HG03558 (cell line): ENCODE data around the gene SEC14L3.

Source experiments
- ATAC-seq: cut with Tn5 transposase; IDR thresholded peaks from one replicate; pipeline ENCODE4 v1.9.1; 2021; ENCODE audit warnings: moderate number of reproducible peaks; ENCODE audit not compliant: unreplicated experiment; ENCODE audit errors: extremely low read depth

Gene SEC14L3

DNA sequence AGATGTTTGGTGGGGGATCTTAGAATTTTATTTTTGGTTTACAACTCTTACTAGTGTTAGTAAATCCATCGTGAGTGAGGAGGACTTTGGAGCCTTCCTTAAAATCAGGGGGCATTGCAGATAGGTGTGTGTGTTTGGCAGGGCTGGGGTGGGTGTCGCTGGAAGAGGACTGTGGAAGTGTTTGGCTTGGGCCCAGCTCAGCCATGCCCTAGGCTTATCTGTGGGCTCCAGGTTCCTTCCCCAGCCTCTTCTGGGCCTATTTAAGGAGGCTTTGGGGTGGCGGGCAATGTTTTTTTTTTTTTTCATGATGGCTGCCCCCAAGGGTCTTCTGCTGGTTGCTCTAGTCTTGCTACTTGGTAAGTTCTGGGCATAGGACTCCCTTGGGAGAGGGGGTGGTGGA, 24.2 kb downstream of the SEC14L3 start:
- ATAC-seq, result no peak

DNA sequence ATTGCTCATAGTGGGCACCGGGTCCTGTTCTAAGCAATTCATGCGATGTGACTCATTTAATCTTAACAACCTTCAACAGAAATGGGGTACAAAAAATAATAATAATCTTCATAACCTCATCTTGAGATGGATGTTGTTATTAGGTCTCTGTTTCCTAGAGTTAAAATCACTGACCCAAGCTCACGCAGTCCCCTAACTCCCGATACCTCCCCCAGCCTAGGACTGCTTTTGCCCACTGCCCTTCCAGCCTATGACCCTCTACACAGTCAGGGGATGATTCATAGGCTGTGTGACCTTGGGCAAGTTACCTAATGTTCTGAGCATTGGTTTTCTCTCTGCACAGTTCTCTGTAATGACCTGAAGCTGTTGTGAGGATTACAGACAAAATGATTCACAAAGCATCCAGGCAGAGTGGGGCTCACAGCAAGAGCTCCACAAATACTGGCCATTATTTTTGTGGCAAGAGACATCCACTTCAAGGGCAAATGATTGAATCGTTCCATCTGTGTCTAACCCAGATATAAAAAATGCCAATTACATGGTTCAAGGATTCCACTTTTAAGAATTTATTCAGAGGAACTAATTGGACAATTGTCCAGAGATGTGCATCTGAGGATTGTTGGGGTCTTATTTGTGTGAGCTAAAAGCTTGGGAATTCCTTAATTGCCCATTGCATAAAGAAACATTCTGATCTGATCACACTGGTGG, 26.2 kb downstream of the SEC14L3 start:
- no peak for ATAC-seq

DNA sequence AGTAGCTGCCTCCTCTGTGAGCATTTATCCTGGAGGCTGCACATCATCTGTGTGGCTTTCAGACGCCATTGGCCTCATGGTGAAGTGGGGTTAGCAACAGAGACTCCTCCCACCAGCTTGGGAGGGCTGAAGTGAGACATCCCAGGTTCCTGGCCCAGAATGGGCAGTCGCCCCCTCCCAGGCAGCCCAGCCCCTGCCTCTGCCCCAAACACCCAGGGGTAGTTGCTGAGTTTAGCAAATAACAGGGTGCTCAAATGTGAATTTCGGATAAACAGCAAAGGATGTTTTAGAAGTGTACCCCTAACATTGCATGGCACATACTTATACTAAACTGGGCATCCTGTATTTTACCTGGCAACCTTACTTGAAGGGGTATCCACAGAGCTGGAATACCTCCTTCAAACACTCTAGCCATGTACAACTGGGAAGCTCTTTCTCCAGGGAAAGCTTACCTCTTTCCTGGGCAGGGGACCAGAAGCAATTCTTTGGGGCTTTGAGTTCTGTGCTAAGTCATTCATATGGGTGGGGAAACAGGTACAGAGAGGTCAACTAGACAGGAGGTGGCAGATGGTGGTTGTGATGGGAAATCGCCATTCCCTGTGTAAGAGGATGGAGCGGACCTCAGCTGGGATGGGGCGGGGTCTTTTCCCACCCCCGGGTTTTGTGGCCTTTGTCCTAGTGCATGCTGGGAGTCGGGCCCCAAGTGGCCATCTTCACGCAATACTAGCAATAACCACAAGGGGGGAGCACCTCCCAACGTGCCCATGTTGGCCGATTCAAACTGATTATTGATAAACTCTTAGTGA, 27.0 kb downstream of the SEC14L3 start:
- no peak for ATAC-seq

DNA sequence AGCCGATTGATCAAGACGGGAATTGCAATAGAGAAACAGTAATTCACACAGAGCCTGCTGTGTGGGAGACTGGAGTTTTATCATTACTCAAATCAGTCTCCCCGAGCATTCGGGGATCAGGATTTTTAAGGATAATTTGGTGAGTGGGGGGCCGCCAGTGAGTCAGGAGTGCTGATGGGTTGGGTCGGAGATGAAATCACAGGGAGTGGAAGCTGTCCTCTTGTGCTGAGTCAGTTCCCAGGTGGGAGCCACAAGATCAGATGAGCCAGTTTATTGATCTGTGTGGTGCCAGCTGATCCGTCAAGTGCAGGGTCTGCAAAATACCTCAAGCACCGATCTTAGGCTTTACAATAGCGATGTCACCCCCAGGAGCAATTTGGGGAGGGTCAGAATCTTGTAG, 30.7 kb downstream of the SEC14L3 start:
- ATAC-seq, result no peak

DNA sequence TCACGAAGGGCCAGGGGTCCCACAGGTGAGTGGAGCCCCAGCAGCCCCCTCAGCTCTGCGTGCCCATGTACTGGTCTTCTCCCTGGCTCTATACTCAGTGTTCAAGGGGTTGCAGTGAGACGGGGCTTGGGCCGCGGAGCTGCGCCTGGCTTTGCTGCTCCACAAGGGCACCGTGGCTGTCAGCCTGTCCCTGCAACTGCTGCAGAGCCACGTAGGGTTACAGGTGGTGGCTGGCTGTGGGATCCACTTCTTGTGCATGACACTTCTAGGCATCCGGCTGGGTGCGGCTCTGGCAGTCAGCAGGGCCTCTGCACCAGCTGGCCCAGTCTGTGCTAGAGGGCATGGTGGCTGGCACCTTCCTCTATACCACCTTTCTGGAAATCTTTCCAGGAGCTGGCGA, 32.0 kb downstream of the SEC14L3 start:
- no peak for ATAC-seq

- no peak for ATAC-seq
Measured at GRCh38 chr22:30439226-30439625, 32.6 kb downstream of the SEC14L3 start.

- no peak for ATAC-seq
Measured at GRCh38 chr22:30438559-30438958, 33.3 kb downstream of the SEC14L3 start.

DNA sequence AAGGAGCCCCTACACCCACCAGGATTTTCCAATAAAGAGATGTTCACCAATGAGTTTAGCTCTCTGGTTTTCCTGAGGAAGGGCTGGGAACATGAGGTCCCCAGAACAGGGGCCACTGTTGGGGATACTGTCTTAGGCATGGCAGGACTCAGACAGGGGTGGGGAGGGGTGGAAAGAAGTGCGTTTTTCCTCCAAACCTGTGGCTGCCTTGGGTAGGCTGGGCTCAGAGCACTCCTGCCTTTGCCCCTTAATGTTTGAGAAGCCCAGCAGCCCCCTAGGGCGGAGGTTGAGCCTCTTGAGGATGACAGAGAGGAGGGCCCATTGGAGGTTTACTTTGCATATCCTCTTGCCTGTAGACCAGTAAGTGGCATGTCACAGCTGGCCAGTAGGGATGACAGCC, 35.6 kb downstream of the SEC14L3 start:
- no peak for ATAC-seq

- no peak for ATAC-seq
Measured at GRCh38 chr22:30435674-30436126, 36.1 kb downstream of the SEC14L3 start.

GRCh38 chr22:30434843-30435242, 37.0 kb downstream of the SEC14L3 start:
- ATAC-seq, result no peak

GRCh38 chr22:30433773-30434172, 38.0 kb downstream of the SEC14L3 start:
- ATAC-seq, result no peak

DNA sequence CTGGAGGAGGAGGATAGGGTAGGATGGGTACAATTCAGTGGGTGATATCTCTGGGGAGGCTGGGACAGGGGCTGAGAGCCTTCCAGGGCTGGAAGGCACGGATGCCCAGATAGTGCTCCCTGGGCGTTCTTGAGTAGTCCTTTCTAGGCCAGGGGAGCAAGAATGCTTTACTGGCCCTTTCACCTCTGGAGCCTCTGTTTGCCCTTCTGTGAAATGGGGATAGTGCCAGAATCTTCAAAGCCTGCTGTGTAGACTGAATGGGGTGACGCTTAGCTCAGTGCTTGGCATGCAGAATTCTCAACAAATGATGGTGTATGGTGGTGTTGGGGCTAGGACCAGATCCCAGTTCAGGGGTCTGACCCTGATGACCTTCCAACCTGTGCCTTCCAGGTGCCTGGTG, 38.6 kb downstream of the SEC14L3 start:
- no peak for ATAC-seq

DNA sequence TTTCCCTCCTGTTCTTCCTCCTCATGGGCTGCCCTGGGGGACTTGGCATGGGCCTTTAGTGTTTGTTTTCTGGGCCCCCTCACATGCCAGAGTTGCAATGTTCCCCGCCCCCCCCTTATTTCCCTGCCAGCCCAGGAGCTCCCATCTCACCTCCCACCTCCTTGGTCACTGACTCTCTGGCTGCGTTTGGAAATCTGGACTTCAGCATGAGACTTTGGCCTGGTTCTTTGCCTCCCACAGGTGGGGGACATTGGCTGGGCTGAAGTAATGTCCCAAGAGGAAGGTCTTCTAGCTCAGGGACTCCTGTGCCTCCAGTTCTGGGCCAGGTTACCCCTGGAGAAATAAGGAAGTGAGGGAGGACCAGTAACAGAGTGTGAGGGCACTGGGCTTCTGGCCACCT, 39.3 kb downstream of the SEC14L3 start:
- ATAC-seq, result no peak

GRCh38 chr22:30432096-30432495, 39.7 kb downstream of the SEC14L3 start:
- ATAC-seq, result no peak

DNA sequence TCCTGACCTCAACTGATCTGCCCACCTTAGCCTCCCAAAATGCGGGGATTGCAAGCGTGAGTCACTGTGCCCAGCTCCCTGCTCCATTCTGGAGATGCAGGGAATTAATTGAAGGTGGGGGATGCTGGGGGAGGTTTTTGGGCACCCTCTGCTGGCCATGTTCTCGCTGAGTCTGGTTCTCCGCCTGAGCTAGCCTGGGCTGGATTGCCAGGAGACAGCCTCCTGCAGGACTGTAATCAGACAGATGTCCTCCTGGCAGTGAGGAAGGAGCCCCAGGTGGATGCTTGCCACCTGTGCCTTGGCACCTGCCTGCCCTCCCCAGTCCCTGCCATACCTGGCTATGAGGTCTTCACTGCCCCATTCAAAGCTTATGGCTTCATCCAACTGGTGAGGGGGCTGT, 40.9 kb downstream of the SEC14L3 start:
- ATAC-seq, result no peak

DNA sequence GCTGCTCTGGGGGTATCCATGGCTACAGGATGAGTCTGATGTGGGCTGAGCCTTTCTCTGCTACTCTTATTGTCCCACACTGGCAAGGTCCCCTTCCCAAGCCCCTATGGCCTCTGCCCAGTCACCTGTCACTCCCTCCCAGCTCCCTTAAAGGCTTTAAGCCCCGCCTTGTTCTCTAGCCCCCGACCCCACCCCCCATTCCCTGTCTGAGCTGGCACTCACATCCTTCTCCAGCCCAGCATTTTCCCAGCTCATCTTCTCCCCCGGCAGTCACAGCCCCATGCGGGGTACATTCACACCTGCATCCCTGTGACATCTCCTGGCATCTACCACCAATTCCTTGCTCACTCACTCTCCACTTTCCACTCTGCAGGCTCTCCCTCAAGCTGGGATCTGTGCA, 41.9 kb downstream of the SEC14L3 start:
- no peak for ATAC-seq

- ATAC-seq, result no peak
Measured at GRCh38 chr22:30427871-30428270, 43.9 kb downstream of the SEC14L3 start.

- no peak for ATAC-seq
Measured at GRCh38 chr22:30426388-30427353, 45.1 kb downstream of the SEC14L3 start.

- ATAC-seq, result no peak
Measured at GRCh38 chr22:30425616-30426387, 46.0 kb downstream of the SEC14L3 start, which contains the start of gene MTFP1. Gene MTFP1 (plus strand): TSS chr22:30425768. CDS start chr22:30425880, 112 bp downstream.

- no peak for ATAC-seq
Measured at GRCh38 chr22:30425327-30425615, 46.5 kb downstream of the SEC14L3 start.
